ENCODE results near the gene SMIM20.

SMIM20 gene

DNA sequence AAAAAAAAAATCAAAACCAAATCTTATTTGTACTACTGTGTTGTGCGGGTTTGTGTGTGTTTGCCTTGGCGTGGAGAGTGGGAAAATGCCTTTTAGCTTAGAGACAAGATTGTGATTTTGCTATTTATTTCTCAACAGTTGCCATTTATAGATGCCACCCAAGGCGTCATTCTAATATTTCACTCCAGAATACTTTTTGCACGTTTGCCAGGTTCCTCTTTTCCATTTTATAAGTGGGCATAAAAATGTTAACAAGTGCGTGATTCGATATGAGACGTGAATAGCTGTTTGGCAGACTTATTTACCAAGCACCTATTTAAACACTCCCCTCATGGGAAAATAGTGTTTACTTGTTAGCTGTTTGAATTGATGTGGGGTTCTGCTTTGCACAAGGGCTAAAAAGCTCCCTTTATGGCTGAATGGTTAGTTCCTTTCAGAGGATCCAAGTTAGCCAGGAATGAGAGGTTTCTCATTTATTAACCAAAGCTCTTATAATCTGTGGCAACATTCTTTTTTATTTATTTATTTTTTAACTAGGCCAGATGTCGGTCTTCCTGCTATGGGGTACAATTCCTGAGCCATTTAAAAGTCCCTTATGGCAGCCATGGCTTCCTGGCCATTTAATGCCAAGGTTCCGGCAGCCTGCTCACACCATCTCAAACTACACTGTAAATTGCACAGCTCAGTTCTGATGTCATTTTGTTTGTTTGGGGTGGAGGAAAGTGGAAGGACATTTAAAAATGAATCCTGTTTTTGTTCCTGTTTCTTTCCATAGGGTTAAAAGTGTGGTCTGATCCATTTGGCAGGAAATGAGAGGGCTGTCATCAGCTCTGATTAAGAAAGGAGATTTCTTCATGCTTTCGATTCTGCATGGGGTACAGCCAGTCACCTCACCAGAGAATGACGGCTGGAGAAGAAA is 14.6 kb downstream of the SMIM20 start:
- no peak for DNase-seq

- DNase-seq = no peak
Measured at GRCh38 chr4:25929298-25929686, 15.3 kb downstream of the SMIM20 start.

DNA sequence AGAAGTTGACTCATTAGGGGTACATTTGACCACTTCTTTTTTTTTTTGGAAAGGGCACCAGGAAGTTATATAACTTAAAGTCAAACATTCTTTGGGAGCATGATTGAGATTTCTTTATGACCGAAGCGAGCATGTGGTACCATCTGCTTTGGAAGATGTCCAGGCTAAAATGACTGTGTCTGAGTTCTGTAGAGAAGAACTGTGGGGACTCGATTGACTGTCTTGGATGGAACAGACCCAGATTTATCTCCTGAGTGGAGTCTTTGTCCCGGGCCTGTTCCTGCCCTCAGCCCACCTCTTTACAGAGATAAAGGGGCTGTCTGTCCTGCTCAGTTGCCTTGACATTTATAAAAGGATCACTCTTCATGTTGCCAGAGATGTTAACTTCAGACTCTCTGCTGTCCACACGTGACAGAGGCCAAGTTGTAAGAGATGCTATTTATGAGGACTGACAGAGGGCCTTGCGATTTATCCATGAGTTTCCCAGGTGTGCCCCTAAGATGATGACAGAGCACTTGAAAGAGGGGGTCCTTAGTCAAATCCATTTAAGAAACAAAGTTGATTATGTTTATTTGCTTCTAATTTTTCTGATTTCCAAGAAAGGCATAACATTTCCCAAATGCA is 16.8 kb downstream of the SMIM20 start:
- no peak for DNase-seq

- no peak for DNase-seq
Measured at GRCh38 chr4:25936696-25937095, 22.7 kb downstream of the SMIM20 start.

- no peak for DNase-seq
Measured at GRCh38 chr4:25937801-25938200, 23.8 kb downstream of the SMIM20 start.

GRCh38 chr4:25938366-25938765 is 24.3 kb downstream of the SMIM20 start:
- no peak for DNase-seq

GRCh38 chr4:25938787-25939186 is 24.8 kb downstream of the SMIM20 start:
- DNase-seq = no peak

- no peak for DNase-seq
Measured at GRCh38 chr4:25939330-25939729, 25.3 kb downstream of the SMIM20 start.

DNA sequence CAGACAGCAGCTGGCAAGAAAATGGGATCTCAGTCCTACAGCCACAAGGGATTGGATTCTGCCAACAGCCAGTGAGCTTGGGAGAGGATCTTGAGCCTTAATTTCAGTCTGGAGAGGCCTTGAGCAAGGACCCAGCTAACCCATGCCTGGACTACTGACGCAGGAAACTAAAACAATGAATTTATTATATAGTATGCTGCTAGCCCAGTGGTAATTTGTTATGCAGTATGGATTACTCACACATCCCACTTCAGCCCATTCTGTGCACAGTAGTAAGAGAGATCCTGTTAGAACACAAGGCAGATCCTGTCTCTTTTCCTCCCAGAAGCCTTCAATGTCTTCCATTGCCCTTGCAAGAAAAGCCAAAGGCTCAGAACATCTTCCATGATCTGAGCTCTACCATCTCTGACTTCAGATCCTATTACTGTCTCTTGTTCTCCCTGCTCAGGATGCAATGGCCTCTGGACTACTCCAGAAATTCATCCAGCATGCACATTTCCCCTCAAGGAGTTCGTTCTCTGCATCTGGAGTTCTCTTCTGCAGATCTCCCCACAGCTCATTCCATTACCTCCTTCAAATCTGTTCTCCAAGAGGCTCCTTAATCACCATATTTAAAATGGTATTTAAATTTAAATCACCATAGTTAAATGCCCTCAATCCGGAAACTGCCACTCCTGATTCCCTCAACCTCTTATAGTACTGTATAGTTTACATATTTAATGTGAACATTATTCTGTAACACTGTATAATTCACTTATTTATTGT is 27.6 kb downstream of the SMIM20 start:
- no peak for DNase-seq

DNA sequence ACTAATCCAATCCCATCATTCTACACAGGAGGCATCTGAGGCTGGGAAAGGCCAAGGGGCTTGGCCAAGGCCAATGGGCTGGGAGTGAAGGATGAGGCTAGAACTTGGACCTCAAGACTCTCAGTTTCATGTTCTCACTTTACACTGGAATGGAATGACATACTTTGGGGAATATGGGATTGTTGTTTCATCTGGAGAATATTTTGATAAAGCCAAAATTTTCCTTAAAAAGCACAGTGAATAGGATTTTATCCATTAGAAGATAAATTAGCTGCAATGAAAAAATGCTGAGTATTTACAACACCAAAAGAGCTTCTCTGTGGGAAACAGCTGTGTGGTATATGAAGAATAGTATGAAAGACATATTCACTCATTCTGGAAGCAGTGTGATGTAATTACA is 29.3 kb downstream of the SMIM20 start:
- DNase-seq = no peak

DNA sequence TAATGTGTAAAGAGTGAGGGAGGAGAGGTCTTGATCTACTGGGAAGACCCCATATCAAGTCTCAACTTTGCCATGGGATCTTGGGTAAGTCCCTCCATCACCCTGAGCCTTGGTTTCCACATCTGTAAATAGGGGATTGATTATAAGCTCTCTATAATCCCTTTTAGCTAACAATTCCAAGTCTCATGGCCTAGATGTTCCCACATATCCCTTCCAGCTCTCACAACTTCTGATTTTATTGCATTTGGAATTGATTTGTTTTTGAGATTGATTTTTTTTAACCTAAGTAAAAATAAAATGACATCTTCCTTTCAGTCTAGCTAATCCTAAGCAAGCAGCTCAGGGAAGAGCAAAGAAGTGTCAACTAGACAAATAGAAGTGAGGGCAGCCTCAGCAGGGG is 29.8 kb downstream of the SMIM20 start:
- DNase-seq = no peak

DNA sequence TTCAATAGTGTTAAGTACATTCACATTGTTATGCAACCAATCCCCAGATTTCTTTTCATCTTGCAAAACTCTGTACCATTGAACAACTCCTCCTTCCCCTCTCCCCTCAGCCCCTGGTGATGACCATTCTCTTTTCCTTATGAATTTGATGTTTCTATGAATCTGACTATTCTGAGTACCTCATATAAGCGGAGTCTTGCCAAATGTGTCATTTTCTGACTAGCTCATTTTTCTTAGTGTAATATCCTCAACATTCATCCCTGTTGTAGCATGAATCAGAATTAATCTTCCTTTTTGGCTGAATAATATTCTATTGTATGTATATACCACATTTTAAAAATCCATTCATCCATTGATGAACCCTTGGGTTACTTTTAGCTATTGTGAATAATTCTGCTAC is 34.0 kb downstream of the SMIM20 start:
- DNase-seq = no peak

DNA sequence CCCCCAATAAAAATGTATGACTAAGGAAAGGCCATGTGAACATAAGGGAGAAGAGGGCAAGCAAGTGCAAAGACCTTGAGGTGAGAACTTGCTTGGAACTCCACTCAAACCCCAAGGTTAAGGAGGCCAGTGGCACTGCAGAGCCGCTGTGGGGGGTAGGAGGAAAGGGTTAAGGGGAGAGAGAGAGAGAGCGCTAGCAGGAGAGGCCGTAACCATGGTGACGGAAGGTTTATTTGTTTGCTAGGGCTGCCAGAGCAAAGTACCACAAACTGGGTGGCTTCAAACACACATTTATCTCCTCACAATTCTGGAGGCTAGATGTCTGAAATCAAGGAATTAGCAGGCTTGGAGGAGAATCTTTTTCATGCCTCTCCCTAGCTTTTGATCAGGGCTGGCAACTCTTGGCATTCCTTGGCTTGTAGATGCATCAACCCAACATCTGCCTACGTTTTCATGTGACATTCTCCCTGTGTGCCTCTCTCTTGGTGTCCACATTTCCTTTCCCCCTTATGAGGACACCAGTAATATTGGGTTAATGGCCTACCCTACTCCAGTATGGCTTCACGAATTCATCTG is 35.2 kb downstream of the SMIM20 start:
- no peak for DNase-seq

DNA sequence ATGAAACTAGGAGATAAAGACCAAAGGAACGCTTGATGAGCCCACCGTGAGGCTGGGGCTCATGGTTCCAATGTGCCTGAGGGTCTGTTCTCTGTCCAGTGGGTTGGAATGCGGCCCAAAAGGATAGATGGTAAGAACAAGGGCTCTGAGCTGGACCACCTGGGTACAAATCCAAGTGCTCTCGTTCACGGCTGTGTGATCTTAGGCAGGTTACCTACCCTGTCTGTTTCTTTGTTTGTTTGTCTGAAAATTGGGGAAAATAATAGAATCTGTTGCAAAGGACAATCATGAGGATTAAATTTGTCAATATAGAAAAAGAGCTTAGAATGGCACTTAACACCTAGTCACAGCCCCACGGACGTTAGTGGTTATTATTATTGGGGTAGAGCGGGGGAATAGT is 36.0 kb downstream of the SMIM20 start:
- no peak for DNase-seq

GRCh38 chr4:25950461-25951389 is 36.7 kb downstream of the SMIM20 start:
- DNase-seq = no peak

- DNase-seq = no peak
Measured at GRCh38 chr4:25951390-25951952, 37.5 kb downstream of the SMIM20 start.

DNA sequence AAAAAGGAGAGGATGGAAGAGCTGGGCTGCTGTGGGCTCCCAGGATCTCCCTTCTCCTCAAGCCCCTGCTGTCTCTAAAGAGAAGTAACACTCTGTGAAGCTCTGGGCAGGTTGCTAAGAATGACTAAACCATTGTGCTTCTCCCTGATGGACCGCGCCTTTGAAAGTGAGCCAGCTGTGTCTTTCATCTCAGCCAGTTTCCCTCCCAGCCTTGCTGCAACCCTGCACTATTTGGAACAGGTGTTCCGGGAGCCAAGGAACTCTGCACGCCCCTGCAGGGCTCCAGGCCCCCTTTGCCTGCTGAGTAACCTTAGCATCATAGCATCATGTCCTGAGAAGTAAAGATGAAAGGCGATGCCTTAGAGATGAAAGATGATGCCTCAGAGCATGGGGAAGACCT is 39.7 kb downstream of the SMIM20 start:
- no peak for DNase-seq

- no peak for DNase-seq
Measured at GRCh38 chr4:25954293-25954904, 40.4 kb downstream of the SMIM20 start.

GRCh38 chr4:25955705-25956104 is 41.7 kb downstream of the SMIM20 start:
- DNase-seq = no peak

- DNase-seq = no peak
Measured at GRCh38 chr4:25956260-25956659, 42.2 kb downstream of the SMIM20 start.

GRCh38 chr4:25958110-25958509 is 44.1 kb downstream of the SMIM20 start:
- DNase-seq = no peak
